GM21528 (cell line): Measurements from ENCODE around the gene TRHDE.

Source experiments
- ATAC-seq: cut with Tn5 transposase; IDR thresholded peaks from one replicate; pipeline ENCODE4 v1.9.1; 2021; ENCODE audit warnings: mild to moderate bottlenecking, moderate library complexity; ENCODE audit not compliant: unreplicated experiment, low FRiP score

The TRHDE gene

GRCh38 chr12:72272731-72273498 is 745 bp downstream of the TRHDE start:
- ATAC-seq: no peak

GRCh38 chr12:72273499-72273837 is 1.3 kb downstream of the TRHDE start:
- no peak for ATAC-seq

- ATAC-seq: no peak
Measured at GRCh38 chr12:72273851-72274351, 1.7 kb downstream of the TRHDE start.

GRCh38 chr12:72274931-72275330 is 2.8 kb downstream of the TRHDE start:
- no peak for ATAC-seq

- no peak for ATAC-seq
Measured at GRCh38 chr12:72275526-72275925, 3.4 kb downstream of the TRHDE start.

- ATAC-seq: no peak
Measured at GRCh38 chr12:72276181-72276805, 4.1 kb downstream of the TRHDE start.

- no peak for ATAC-seq
Measured at GRCh38 chr12:72277415-72277814, 5.2 kb downstream of the TRHDE start.

GRCh38 chr12:72278894-72279293 is 6.7 kb downstream of the TRHDE start:
- no peak for ATAC-seq

- no peak for ATAC-seq
Measured at GRCh38 chr12:72281126-72281525, 9.0 kb downstream of the TRHDE start.

- ATAC-seq: no peak
Measured at GRCh38 chr12:72282721-72283120, 10.6 kb downstream of the TRHDE start.

GRCh38 chr12:72285861-72286260 is 13.7 kb downstream of the TRHDE start:
- no peak for ATAC-seq

- no peak for ATAC-seq
Measured at GRCh38 chr12:72286526-72286925, 14.4 kb downstream of the TRHDE start.

GRCh38 chr12:72288436-72288835 is 16.3 kb downstream of the TRHDE start:
- no peak for ATAC-seq

GRCh38 chr12:72288911-72289310 is 16.7 kb downstream of the TRHDE start:
- no peak for ATAC-seq

GRCh38 chr12:72289633-72290032 is 17.5 kb downstream of the TRHDE start:
- no peak for ATAC-seq

GRCh38 chr12:72291175-72291574 is 19.0 kb downstream of the TRHDE start:
- ATAC-seq: no peak

- ATAC-seq: no peak
Measured at GRCh38 chr12:72293701-72294100, 21.5 kb downstream of the TRHDE start.

- no peak for ATAC-seq
Measured at GRCh38 chr12:72295101-72295500, 22.9 kb downstream of the TRHDE start.

- ATAC-seq: no peak
Measured at GRCh38 chr12:72295744-72296143, 23.6 kb downstream of the TRHDE start.

- no peak for ATAC-seq
Measured at GRCh38 chr12:72296389-72296788, 24.2 kb downstream of the TRHDE start.

GRCh38 chr12:72297666-72298065 is 25.5 kb downstream of the TRHDE start:
- ATAC-seq: no peak

GRCh38 chr12:72300728-72301127 is 28.6 kb downstream of the TRHDE start:
- no peak for ATAC-seq
